Measurements from ENCODE around the gene RAB3IP. TPM values are rescaled to one million over a fixed set of nuclear protein-coding genes. Genes with fewer than 3 reads are reported as not detected.
A peak's percentile ranks its signal among the peaks of the same experiment; 100 is the strongest.

The RAB3IP gene
- polyA plus RNA-seq (ENCODE audit: low read depth in 6 of 6), result 10 to 100 TPM in 5 of 6 donors, 1 to 10 TPM in 1; 8.1 to 43.7 (median 32.9) TPM

GRCh38 chr12:69738351-69739286 lies at the start of gene RAB3IP:
Gene RAB3IP, plus strand, starts transcription at chr12:69738860. Its CDS starts 16,549 bp downstream, at chr12:69755409.
- no peaks in the 10 kb centered on the region for H3K9me3 Mint-ChIP-seq
- peak within 1 kb of the TSS; percentile 76 to 94 (median 88) for H3K4me3 Mint-ChIP-seq
- H3K27me3 Mint-ChIP-seq, result peaks cover 14 to 27% (median 15%) of the 10 kb centered on the region in 3 donors
- H3K27ac Mint-ChIP-seq, result peak within 1 kb of the TSS; percentile 90 to 98 (median 95)
- H3K36me3 Mint-ChIP-seq, result no peaks in the 10 kb centered on the region
- peaks cover 9 to 19% (median 14%) of the 10 kb centered on the region in 3 donors for H3K4me1 Mint-ChIP-seq
- DNase-seq (peak; percentile 90), ATAC-seq (ENCODE audit: low read depth in 2 of 2) (peak; percentile 69 to 72)

- H3K4me3 Mint-ChIP-seq, result no peak overlapping the region
- ATAC-seq (ENCODE audit: low read depth in 2 of 2) (no peak), DNase-seq (no peak)
- H3K27me3 Mint-ChIP-seq, result peaks cover 8 to 14% (median 11%) of the 10 kb centered on the region in 3 donors
- H3K27ac Mint-ChIP-seq, result no peak overlapping the region
- H3K36me3 Mint-ChIP-seq, result no peaks in the 10 kb centered on the region
- no peaks in the 10 kb centered on the region for H3K4me1 Mint-ChIP-seq
- peaks cover 0 to 4% (median 0%) of the 10 kb centered on the region in 7 donors for H3K9me3 Mint-ChIP-seq
Observed at GRCh38 chr12:69689638-69690037, 49.0 kb upstream of the RAB3IP start.

GRCh38 chr12:69694123-69694522 lies 44.5 kb upstream of the RAB3IP start:
- H3K9me3 Mint-ChIP-seq, result peaks cover 0 to 4% (median 0%) of the 10 kb centered on the region in 7 donors

GRCh38 chr12:69698054-69698453 lies 40.6 kb upstream of the RAB3IP start:
- Mint-ChIP-seq H3K36me3 (no peaks in the 10 kb centered on the region), H3K27ac (no peak overlapping the region), H3K9me3 (no peaks in the 10 kb centered on the region), H3K27me3 (peaks cover 0 to 6% (median 5%) of the 10 kb centered on the region in 3 donors), H3K4me1 (peaks cover 0 to 8% (median 0%) of the 10 kb centered on the region in 3 donors), H3K4me3 (no peak overlapping the region)
- ATAC-seq (ENCODE audit: low read depth in 2 of 2), result no peak
- no peak for DNase-seq

More at GRCh38 chr12:69694123-69694522, 44.5 kb upstream of the RAB3IP start:
- no peak for ATAC-seq (ENCODE audit: low read depth in 2 of 2)
- DNase-seq, result no peak
- Mint-ChIP-seq H3K4me1 (peaks cover 0 to 8% (median 0%) of the 10 kb centered on the region in 3 donors), H3K4me3 (no peak overlapping the region), H3K36me3 (no peaks in the 10 kb centered on the region), H3K27ac (no peak overlapping the region), H3K27me3 (peaks cover 0 to 5% (median 2%) of the 10 kb centered on the region in 3 donors)

GRCh38 chr12:69698769-69699540 lies 39.7 kb upstream of the RAB3IP start, which contains the start of gene BEST3:
Gene BEST3, minus strand, starts transcription at chr12:69699303. Its CDS starts 1,505 bp downstream, at chr12:69697798.
- ATAC-seq (ENCODE audit: low read depth in 2 of 2) (peak in 1 of 2 donors; percentile 40), DNase-seq (no peak)
- H3K36me3 Mint-ChIP-seq, result no peaks in the 10 kb centered on the region
- peaks cover 0 to 8% (median 5%) of the 10 kb centered on the region in 3 donors for H3K27me3 Mint-ChIP-seq
- peak within 1 kb of the TSS in 6 of 8 donors; percentile 21 to 73 (median 44) for H3K4me3 Mint-ChIP-seq
- H3K9me3 Mint-ChIP-seq, result no peaks in the 10 kb centered on the region
- H3K27ac Mint-ChIP-seq, result peak within 1 kb of the TSS in 2 of 6 donors; percentile 24 to 44
- peaks cover 0 to 8% (median 0%) of the 10 kb centered on the region in 3 donors for H3K4me1 Mint-ChIP-seq

- no peak for DNase-seq
- Mint-ChIP-seq H3K4me3 (no peak overlapping the region), H3K36me3 (no peaks in the 10 kb centered on the region), H3K9me3 (peaks cover 0 to 1% (median 0%) of the 10 kb centered on the region in 7 donors), H3K27ac (no peak overlapping the region), H3K27me3 (peaks cover 5 to 21% (median 10%) of the 10 kb centered on the region in 3 donors), H3K4me1 (peaks cover 0 to 8% (median 0%) of the 10 kb centered on the region in 3 donors)
- no peak for ATAC-seq (ENCODE audit: low read depth in 2 of 2)
Observed at GRCh38 chr12:69701826-69702225, 36.8 kb upstream of the RAB3IP start.

- peaks cover 0 to 1% (median 0%) of the 10 kb centered on the region in 7 donors for H3K9me3 Mint-ChIP-seq
- H3K36me3 Mint-ChIP-seq, result no peaks in the 10 kb centered on the region
- H3K4me3 Mint-ChIP-seq, result no peak overlapping the region
- no peaks in the 10 kb centered on the region for H3K4me1 Mint-ChIP-seq
- H3K27me3 Mint-ChIP-seq, result peaks cover 11 to 32% (median 14%) of the 10 kb centered on the region in 3 donors
- H3K27ac Mint-ChIP-seq, result no peak overlapping the region
- ATAC-seq (ENCODE audit: low read depth in 2 of 2), result no peak
- DNase-seq, result no peak
Observed at GRCh38 chr12:69703146-69703642, 35.5 kb upstream of the RAB3IP start.

- no peak overlapping the region for H3K27ac Mint-ChIP-seq
- ATAC-seq (ENCODE audit: low read depth in 2 of 2) (no peak), DNase-seq (no peak)
- H3K9me3 Mint-ChIP-seq, result peaks cover 0 to 8% (median 1%) of the 10 kb centered on the region in 7 donors
- H3K4me3 Mint-ChIP-seq, result no peak overlapping the region
- no peaks in the 10 kb centered on the region for H3K36me3 Mint-ChIP-seq
- no peaks in the 10 kb centered on the region for H3K4me1 Mint-ChIP-seq
- H3K27me3 Mint-ChIP-seq, result peaks cover 15 to 32% (median 18%) of the 10 kb centered on the region in 3 donors
Observed at GRCh38 chr12:69704357-69704756, 34.3 kb upstream of the RAB3IP start.

- DNase-seq (no peak), ATAC-seq (ENCODE audit: low read depth in 2 of 2) (no peak)
- peaks cover 0 to 8% (median 1%) of the 10 kb centered on the region in 7 donors for H3K9me3 Mint-ChIP-seq
- H3K4me3 Mint-ChIP-seq, result no peak overlapping the region
- H3K4me1 Mint-ChIP-seq, result no peaks in the 10 kb centered on the region
- no peak overlapping the region for H3K27ac Mint-ChIP-seq
- no peaks in the 10 kb centered on the region for H3K36me3 Mint-ChIP-seq
- peaks cover 14 to 24% (median 24%) of the 10 kb centered on the region in 3 donors for H3K27me3 Mint-ChIP-seq
Observed at GRCh38 chr12:69708649-69709048, 30.0 kb upstream of the RAB3IP start.

- ATAC-seq (ENCODE audit: low read depth in 2 of 2) (no peak), DNase-seq (no peak)
- H3K4me1 Mint-ChIP-seq, result no peaks in the 10 kb centered on the region
- peaks cover 0 to 8% (median 1%) of the 10 kb centered on the region in 7 donors for H3K9me3 Mint-ChIP-seq
- no peak overlapping the region for H3K27ac Mint-ChIP-seq
- no peak overlapping the region for H3K4me3 Mint-ChIP-seq
- peaks cover 3 to 14% (median 10%) of the 10 kb centered on the region in 3 donors for H3K27me3 Mint-ChIP-seq
- H3K36me3 Mint-ChIP-seq, result no peaks in the 10 kb centered on the region
Observed at GRCh38 chr12:69712826-69713225, 25.8 kb upstream of the RAB3IP start.

GRCh38 chr12:69714542-69714941 lies 24.1 kb upstream of the RAB3IP start:
- ATAC-seq (ENCODE audit: low read depth in 2 of 2) (no peak), DNase-seq (no peak)
- Mint-ChIP-seq H3K36me3 (no peaks in the 10 kb centered on the region), H3K27me3 (peaks cover 0 to 11% (median 6%) of the 10 kb centered on the region in 3 donors), H3K9me3 (peaks cover 0 to 4% (median 0%) of the 10 kb centered on the region in 7 donors), H3K4me1 (no peaks in the 10 kb centered on the region), H3K27ac (no peak overlapping the region), H3K4me3 (no peak overlapping the region)

GRCh38 chr12:69719336-69720316 lies 19.0 kb upstream of the RAB3IP start:
- no peaks in the 10 kb centered on the region for H3K4me1 Mint-ChIP-seq
- ATAC-seq (ENCODE audit: low read depth in 2 of 2) (no peak), DNase-seq (no peak)
- H3K27me3 Mint-ChIP-seq, result peaks cover 0 to 9% (median 3%) of the 10 kb centered on the region in 3 donors
- H3K9me3 Mint-ChIP-seq, result no peaks in the 10 kb centered on the region
- no peak overlapping the region for H3K4me3 Mint-ChIP-seq
- peak overlapping the region in 1 of 6 donors; percentile 30 for H3K27ac Mint-ChIP-seq
- H3K36me3 Mint-ChIP-seq, result no peaks in the 10 kb centered on the region
